GM04504 (cell line): Measurements from ENCODE around the gene TUBB4A.

Source experiments
- DNase-seq: peaks from one replicate; pipeline ENCODE4 v3.0.0-alpha.2; 2012; ENCODE audit warnings: low read depth

TUBB4A gene

DNA sequence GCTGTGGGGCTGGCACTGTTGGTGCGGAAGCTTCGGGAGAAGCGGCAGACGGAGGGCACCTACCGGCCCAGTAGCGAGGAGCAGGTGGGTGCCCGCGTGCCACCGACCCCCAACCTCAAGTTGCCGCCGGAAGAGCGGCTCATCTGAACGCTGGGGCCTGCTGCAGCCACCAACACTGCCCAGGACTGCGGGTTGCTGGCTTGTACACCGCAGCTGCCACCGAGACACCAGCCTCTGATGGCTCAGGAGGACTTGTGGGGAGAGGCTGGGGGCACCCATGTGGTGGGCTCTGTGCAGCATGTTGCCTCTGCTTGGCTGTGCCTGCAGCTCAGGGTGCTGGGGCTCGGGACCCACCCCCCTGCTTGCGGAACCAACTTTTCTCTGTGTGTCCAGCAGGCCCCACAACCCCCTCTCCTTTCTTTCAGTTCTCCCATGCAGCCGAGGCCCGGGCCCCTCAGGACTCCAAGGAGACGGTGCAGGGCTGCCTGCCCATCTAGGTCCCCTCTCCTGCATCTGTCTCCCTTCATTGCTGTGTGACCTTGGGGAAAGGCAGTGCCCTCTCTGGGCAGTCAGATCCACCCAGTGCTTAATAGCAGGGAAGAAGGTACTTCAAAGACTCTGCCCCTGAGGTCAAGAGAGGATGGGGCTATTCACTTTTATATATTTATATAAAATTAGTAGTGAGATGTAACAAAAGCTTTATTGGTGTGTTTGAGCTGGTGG is 35.4 kb downstream of the TUBB4A start:
- DNase-seq: no peak

- no peak for DNase-seq
Measured at GRCh38 chr19:6465663-6466062, 36.4 kb downstream of the TUBB4A start.

- no peak for DNase-seq
Measured at GRCh38 chr19:6465006-6465405, 37.1 kb downstream of the TUBB4A start.

GRCh38 chr19:6464070-6464873 is 37.8 kb downstream of the TUBB4A start, which contains the start of gene CRB3:
Gene CRB3, plus strand, starts transcription at chr19:6464271. Its CDS starts 431 bp downstream, at chr19:6464702.
- DNase-seq: no peak

- DNase-seq: peak; percentile 93
Measured at GRCh38 chr19:6460099-6460884, 41.8 kb downstream of the TUBB4A start.

- DNase-seq: peak; percentile 10
Measured at GRCh38 chr19:6459262-6460098, 42.6 kb downstream of the TUBB4A start, which contains the start of gene SLC25A23. Gene SLC25A23, minus strand, starts transcription at chr19:6459792. Its CDS starts 164 bp downstream, at chr19:6459628.

GRCh38 chr19:6458695-6459261 is 43.3 kb downstream of the TUBB4A start:
- DNase-seq: no peak

GRCh38 chr19:6457958-6458694 is 44.0 kb downstream of the TUBB4A start:
- no peak for DNase-seq

GRCh38 chr19:6455924-6456323 is 46.2 kb downstream of the TUBB4A start:
- DNase-seq: no peak

- no peak for DNase-seq
Measured at GRCh38 chr19:6453951-6454565, 48.1 kb downstream of the TUBB4A start.

- no peak for DNase-seq
Measured at GRCh38 chr19:6452899-6453298, 49.2 kb downstream of the TUBB4A start.

GRCh38 chr19:6452223-6452614 is 49.9 kb downstream of the TUBB4A start:
- DNase-seq: no peak

DNA sequence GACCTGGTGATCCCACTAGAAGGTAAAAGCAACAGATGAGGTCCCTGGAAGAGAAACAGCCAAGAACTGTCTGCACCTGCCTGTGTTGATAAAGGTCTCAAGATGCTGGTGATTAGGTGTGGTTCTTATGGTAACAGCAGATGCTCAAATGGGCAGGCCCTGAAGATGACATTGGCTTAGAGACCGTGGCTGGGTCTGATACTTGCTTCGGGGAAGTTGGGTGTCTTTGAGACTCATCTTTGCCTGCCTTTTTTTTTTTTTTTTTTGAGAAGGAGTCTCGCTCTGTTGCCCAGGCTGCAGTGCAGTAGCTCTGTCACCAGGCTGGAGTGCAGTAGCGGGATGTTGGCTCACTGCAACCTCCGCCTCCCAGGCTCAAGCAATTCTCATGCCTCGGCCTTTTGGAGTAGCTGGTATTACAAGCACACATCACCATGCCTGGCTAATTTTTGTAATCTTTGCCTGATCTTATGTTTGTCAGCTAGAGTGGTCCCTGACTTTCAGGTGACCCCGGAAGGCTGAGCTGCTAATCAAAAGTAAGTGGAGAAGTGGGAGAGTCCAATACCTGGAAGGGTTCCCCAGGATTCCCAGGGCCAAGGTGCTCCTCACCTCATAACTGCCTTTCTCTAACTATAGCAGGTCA is 50.4 kb downstream of the TUBB4A start:
- no peak for DNase-seq

DNA sequence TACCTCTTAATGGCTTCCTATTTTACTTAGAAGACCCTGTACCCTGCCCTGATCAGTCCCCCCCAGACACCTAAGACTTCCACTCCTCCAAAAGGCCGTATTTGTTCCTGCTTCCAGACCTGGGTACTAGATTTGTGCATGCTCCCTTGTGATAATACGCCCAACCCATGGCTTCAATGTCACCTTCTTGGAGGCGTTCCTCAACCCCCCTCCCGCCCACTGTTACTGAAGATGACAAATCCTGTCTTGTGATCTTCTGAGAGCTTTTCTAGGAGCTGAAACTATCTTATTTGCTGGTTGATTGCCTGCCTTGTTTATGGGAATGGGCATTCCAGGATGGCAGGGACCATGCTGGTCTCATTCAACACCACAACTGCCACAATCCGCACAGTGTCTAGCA is 51.9 kb downstream of the TUBB4A start:
- no peak for DNase-seq

DNA sequence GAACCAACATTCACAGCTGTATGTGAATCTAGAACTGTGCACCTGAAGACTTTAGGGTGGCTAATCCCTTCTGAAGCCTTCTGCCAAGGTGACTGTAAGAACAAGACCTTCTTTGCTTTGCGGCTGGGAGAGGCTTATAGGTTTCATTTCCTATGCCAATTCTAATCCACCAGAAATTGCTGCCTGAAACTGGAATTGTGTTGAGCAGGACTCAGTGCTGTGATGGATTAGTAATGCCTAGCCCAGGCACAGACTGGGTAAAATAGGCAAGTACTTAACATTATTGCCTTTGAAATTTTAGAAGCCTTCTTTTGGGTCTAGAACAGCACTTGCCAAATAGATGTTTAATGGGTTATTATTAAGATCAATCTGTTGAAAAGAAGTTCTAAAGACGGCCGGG is 54.1 kb downstream of the TUBB4A start:
- no peak for DNase-seq

- DNase-seq: no peak
Measured at GRCh38 chr19:6446452-6446851, 55.7 kb downstream of the TUBB4A start.
